ENCODE results near the gene CACNA2D2.

- no peak for TF ChIP-seq CTCF (IDR thresholded peaks at IDR 0.05)
- no peak for TF ChIP-seq POLR2A (IDR thresholded peaks at IDR 0.05)
Observed at GRCh38 chr3:50410185-50410584, 93.2 kb downstream of the CACNA2D2 start.

Measured in heart left ventricle (tissue), 13 donors.